GM18517 (cell line): Measurements from ENCODE around the gene HPCAL1.
"Not testable (repeated sequence)": the region's sequence is repeated elsewhere in the genome, so short reads cannot be mapped to it uniquely, and the experiment has no call there.

Experiments
- ATAC-seq: cut with Tn5 transposase; IDR thresholded peaks from one replicate; pipeline ENCODE4 v1.9.1; 2021; ENCODE audit warnings: mild to moderate bottlenecking, moderate library complexity; ENCODE audit not compliant: unreplicated experiment

Gene HPCAL1

GRCh38 chr2:10452956-10453904 is 150.5 kb downstream of the HPCAL1 start:
- no peak for ATAC-seq

- ATAC-seq: no peak
Measured at GRCh38 chr2:10453905-10454298, 151.2 kb downstream of the HPCAL1 start.

- ATAC-seq: no peak
Measured at GRCh38 chr2:10454505-10454904, 151.8 kb downstream of the HPCAL1 start.

- ATAC-seq: not testable (repeated sequence)
Measured at GRCh38 chr2:10457195-10457594, 154.5 kb downstream of the HPCAL1 start.

- no peak for ATAC-seq
Measured at GRCh38 chr2:10457846-10458598, 155.3 kb downstream of the HPCAL1 start.

GRCh38 chr2:10460366-10460796 is 157.7 kb downstream of the HPCAL1 start:
- no peak for ATAC-seq

- ATAC-seq: no peak
Measured at GRCh38 chr2:10462178-10463083, 159.7 kb downstream of the HPCAL1 start.

GRCh38 chr2:10465910-10466309 is 163.2 kb downstream of the HPCAL1 start:
- no peak for ATAC-seq

- no peak for ATAC-seq
Measured at GRCh38 chr2:10466801-10467200, 164.1 kb downstream of the HPCAL1 start.

- no peak for ATAC-seq
Measured at GRCh38 chr2:10467401-10467800, 164.7 kb downstream of the HPCAL1 start.

GRCh38 chr2:10469301-10469700 is 166.6 kb downstream of the HPCAL1 start:
- ATAC-seq: no peak

- no peak for ATAC-seq
Measured at GRCh38 chr2:10469955-10470608, 167.4 kb downstream of the HPCAL1 start.

GRCh38 chr2:10471046-10471571 is 168.4 kb downstream of the HPCAL1 start:
- no peak for ATAC-seq

GRCh38 chr2:10471955-10472354 is 169.3 kb downstream of the HPCAL1 start:
- no peak for ATAC-seq

GRCh38 chr2:10473121-10473756 is 170.5 kb downstream of the HPCAL1 start:
- no peak for ATAC-seq

- no peak for ATAC-seq
Measured at GRCh38 chr2:10475221-10475722, 172.6 kb downstream of the HPCAL1 start.

GRCh38 chr2:10475811-10476660 is 173.3 kb downstream of the HPCAL1 start:
- no peak for ATAC-seq

- ATAC-seq: no peak
Measured at GRCh38 chr2:10476723-10477442, 174.2 kb downstream of the HPCAL1 start.
